Measurements from ENCODE around the gene SUN2.

DNA sequence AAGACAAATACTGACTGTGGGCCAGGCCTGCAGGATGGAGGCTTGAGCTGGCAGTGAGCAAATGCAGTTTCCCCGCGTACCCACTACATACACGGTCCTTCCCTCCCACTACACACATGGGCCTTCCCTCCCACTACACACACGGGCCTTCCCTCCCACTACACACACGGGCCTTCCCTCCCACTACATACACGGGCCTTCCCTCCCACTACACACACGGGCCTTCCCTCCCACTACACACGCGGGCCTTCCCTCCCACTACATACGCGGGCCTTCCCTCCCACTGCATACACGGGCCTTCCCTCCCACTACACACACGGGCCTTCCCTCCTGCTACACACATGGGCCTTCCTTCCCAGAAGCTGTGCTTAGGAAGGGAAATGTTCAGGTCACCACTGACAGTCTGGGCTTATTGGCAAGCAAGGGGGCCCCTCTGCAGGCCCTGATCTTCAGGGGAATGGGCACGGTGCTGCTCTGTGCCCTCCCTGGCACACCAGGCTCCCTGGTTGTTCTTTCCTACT, 27.4 kb upstream of the SUN2 start:
- no peak for TF ChIP-seq CTCF (IDR thresholded peaks at IDR 0.05)
- no peak for TF ChIP-seq EZH2phosphoT487 (IDR thresholded peaks at IDR 0.05)
- TF ChIP-seq EZH2 (IDR thresholded peaks at IDR 0.05): no peak
